Measurements from ENCODE around the gene NRP2.

DNA sequence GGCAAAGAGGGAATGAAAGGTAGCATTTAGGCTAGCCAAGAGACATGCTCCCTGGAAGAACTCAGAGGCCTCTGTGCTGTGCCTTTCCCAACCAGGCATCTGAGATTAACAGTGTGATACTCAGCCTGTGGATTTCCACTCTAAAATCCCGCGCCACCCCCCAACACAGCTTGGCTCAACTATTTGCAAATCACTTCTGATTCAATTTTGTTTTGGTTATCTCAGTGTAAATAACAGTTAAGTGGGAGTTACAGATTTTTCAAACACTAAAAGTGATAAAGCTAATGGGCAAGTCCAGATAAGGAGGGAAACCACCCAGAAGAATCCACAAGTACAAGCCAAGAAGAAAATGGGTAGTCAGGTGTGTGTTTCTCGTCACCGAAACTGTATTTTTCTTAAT, 1.4 kb upstream of the NRP2 start:
- TF ChIP-seq EZH2 (IDR thresholded peaks at IDR 0.05; ENCODE audit: borderline replicate concordance, low read depth, low read length, severe bottlenecking) = no peak
- TF ChIP-seq, protein P1, sequence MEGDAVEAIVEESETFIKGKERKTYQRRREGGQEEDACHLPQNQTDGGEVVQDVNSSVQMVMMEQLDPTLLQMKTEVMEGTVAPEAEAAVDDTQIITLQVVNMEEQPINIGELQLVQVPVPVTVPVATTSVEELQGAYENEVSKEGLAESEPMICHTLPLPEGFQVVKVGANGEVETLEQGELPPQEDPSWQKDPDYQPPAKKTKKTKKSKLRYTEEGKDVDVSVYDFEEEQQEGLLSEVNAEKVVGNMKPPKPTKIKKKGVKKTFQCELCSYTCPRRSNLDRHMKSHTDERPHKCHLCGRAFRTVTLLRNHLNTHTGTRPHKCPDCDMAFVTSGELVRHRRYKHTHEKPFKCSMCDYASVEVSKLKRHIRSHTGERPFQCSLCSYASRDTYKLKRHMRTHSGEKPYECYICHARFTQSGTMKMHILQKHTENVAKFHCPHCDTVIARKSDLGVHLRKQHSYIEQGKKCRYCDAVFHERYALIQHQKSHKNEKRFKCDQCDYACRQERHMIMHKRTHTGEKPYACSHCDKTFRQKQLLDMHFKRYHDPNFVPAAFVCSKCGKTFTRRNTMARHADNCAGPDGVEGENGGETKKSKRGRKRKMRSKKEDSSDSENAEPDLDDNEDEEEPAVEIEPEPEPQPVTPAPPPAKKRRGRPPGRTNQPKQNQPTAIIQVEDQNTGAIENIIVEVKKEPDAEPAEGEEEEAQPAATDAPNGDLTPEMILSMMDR (IDR thresholded peaks at IDR 0.05; ENCODE audit: borderline replicate concordance, extremely low read depth, low read length, poor library complexity, severe bottlenecking) = no peak
